ENCODE results near the gene ACER2. TPM values are rescaled to one million over a fixed set of nuclear protein-coding genes. Genes with fewer than 3 reads are reported as not detected.

Gene ACER2
- total RNA-seq, 3 donors from 2014 or later (not counting 1 experiment from before 2014, with no cell fraction given), result 0.61 to 1.3 (median 1.2) TPM

GRCh38 chr9:19416143-19416542 is 7.3 kb downstream of the ACER2 start:
- no peak overlapping the region for H3K27ac Mint-ChIP-seq
- no peaks in the 10 kb centered on the region for H3K36me3 Mint-ChIP-seq
- intact Hi-C loops (cut with micrococcal nuclease), result no loop called here
- DNase-seq (no peak), ATAC-seq (no peak)
- no peaks in the 10 kb centered on the region for H3K27me3 ChIP-seq (ENCODE audit: control insufficient read depth, insufficient read depth, low read length)
- no peaks in the 10 kb centered on the region for H3K9me3 ChIP-seq (ENCODE audit: control insufficient read depth, insufficient read depth, low read length)
- H3K4me1 ChIP-seq (ENCODE audit: control insufficient read depth, insufficient read depth, low read length), result no peaks in the 10 kb centered on the region
- peaks cover 0 to 4% of the 10 kb centered on the region in 2 donors for H3K27me3 Mint-ChIP-seq (ENCODE audit: low read depth in 2 of 2)
- no peaks in the 10 kb centered on the region for H3K36me3 ChIP-seq (ENCODE audit: control insufficient read depth, insufficient read depth, low read length)
- H3K9me3 Mint-ChIP-seq, result no peaks in the 10 kb centered on the region
- WGBS (ENCODE audit: insufficient coverage), result 94% methylated on average over 2 of the region's 2 CpGs
- TF ChIP-seq CTCF (IDR thresholded peaks at IDR 0.05), result no peak
- no peaks in the 10 kb centered on the region for H3K4me1 Mint-ChIP-seq
- H3K4me3 ChIP-seq (ENCODE audit: low read length), result no peak overlapping the region
- H3K27ac ChIP-seq (ENCODE audit: low read length), result no peak overlapping the region
- H3K4me3 Mint-ChIP-seq, result no peak overlapping the region

DNA sequence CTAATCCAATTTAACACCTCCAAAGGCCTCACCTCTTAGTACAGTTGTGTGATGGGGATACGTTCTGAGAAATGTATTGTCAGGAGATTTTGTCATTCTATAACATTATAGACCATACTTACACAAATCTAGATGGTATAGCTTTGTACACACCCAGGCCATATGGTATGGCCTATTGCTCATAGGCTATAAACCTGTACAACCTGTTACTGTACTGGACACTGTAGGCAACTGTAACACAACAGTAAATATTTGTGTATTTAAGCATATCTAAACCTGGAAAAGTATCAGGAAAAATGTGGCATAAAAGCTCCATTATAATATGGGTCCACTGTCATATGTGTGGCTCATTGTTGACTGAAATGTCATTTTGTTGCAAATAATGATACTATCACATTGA is 12.1 kb downstream of the ACER2 start:
- H3K36me3 ChIP-seq (ENCODE audit: control insufficient read depth, insufficient read depth, low read length), result no peaks in the 10 kb centered on the region
- H3K27ac ChIP-seq (ENCODE audit: low read length), result no peak overlapping the region
- intact Hi-C loops (cut with micrococcal nuclease), result no loop called here
- H3K4me1 ChIP-seq (ENCODE audit: control insufficient read depth, insufficient read depth, low read length), result no peaks in the 10 kb centered on the region
- no peaks in the 10 kb centered on the region for H3K36me3 Mint-ChIP-seq
- H3K27ac Mint-ChIP-seq, result no peak overlapping the region
- H3K4me1 Mint-ChIP-seq, result no peaks in the 10 kb centered on the region
- DNase-seq (no peak), ATAC-seq (no peak)
- WGBS (ENCODE audit: insufficient coverage), result no CpG with 5 or more reads among the region's 1 CpG
- H3K9me3 ChIP-seq (ENCODE audit: control insufficient read depth, insufficient read depth, low read length), result no peaks in the 10 kb centered on the region
- no peaks in the 10 kb centered on the region for H3K9me3 Mint-ChIP-seq
- H3K4me3 Mint-ChIP-seq, result no peak overlapping the region
- no peak for TF ChIP-seq CTCF (IDR thresholded peaks at IDR 0.05)
- H3K27me3 ChIP-seq (ENCODE audit: control insufficient read depth, insufficient read depth, low read length), result no peaks in the 10 kb centered on the region
- no peaks in the 10 kb centered on the region for H3K27me3 Mint-ChIP-seq (ENCODE audit: low read depth in 2 of 2)
- H3K4me3 ChIP-seq (ENCODE audit: low read length), result no peak overlapping the region

GRCh38 chr9:19423163-19423562 is 14.4 kb downstream of the ACER2 start:
- Mint-ChIP-seq H3K4me3 (no peak overlapping the region), H3K27ac (no peak overlapping the region), H3K27me3 (ENCODE audit: low read depth in 2 of 2) (no peaks in the 10 kb centered on the region), H3K9me3 (no peaks in the 10 kb centered on the region), H3K4me1 (no peaks in the 10 kb centered on the region), H3K36me3 (no peaks in the 10 kb centered on the region)
- WGBS (ENCODE audit: insufficient coverage), result 92% methylated on average over 3 of the region's 3 CpGs
- intact Hi-C loops (cut with micrococcal nuclease), result no loop called here
- no peaks in the 10 kb centered on the region for H3K36me3 ChIP-seq (ENCODE audit: control insufficient read depth, insufficient read depth, low read length)
- H3K4me1 ChIP-seq (ENCODE audit: control insufficient read depth, insufficient read depth, low read length), result no peaks in the 10 kb centered on the region
- DNase-seq (no peak), ATAC-seq (no peak)
- no peak overlapping the region for H3K4me3 ChIP-seq (ENCODE audit: low read length)
- H3K9me3 ChIP-seq (ENCODE audit: control insufficient read depth, insufficient read depth, low read length), result no peaks in the 10 kb centered on the region
- H3K27ac ChIP-seq (ENCODE audit: low read length), result no peak overlapping the region
- no peaks in the 10 kb centered on the region for H3K27me3 ChIP-seq (ENCODE audit: control insufficient read depth, insufficient read depth, low read length)
- TF ChIP-seq CTCF (IDR thresholded peaks at IDR 0.05), result no peak

GRCh38 chr9:19424176-19424779 is 15.5 kb downstream of the ACER2 start:
- no peak overlapping the region for H3K4me3 ChIP-seq (ENCODE audit: low read length)
- H3K36me3 ChIP-seq (ENCODE audit: control insufficient read depth, insufficient read depth, low read length), result no peaks in the 10 kb centered on the region
- TF ChIP-seq CTCF (IDR thresholded peaks at IDR 0.05), result no peak
- no peak for ATAC-seq
- intact Hi-C loops (cut with micrococcal nuclease), result no loop called here
- no peaks in the 10 kb centered on the region for H3K4me1 Mint-ChIP-seq
- 97% methylated on average over 3 of the region's 3 CpGs for WGBS (ENCODE audit: insufficient coverage)
- no peak overlapping the region for H3K27ac ChIP-seq (ENCODE audit: low read length)
- H3K9me3 ChIP-seq (ENCODE audit: control insufficient read depth, insufficient read depth, low read length), result no peaks in the 10 kb centered on the region
- no peaks in the 10 kb centered on the region for H3K4me1 ChIP-seq (ENCODE audit: control insufficient read depth, insufficient read depth, low read length)
- no peaks in the 10 kb centered on the region for H3K9me3 Mint-ChIP-seq
- H3K27me3 ChIP-seq (ENCODE audit: control insufficient read depth, insufficient read depth, low read length), result no peaks in the 10 kb centered on the region
- H3K27me3 Mint-ChIP-seq (ENCODE audit: low read depth in 2 of 2), result no peaks in the 10 kb centered on the region
- no peak for DNase-seq
- no peak overlapping the region for H3K4me3 Mint-ChIP-seq
- H3K36me3 Mint-ChIP-seq, result no peaks in the 10 kb centered on the region
- no peak overlapping the region for H3K27ac Mint-ChIP-seq
